ENCODE measurements around the gene RER1.

Gene RER1, protein sequence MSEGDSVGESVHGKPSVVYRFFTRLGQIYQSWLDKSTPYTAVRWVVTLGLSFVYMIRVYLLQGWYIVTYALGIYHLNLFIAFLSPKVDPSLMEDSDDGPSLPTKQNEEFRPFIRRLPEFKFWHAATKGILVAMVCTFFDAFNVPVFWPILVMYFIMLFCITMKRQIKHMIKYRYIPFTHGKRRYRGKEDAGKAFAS

GRCh38 chr1:2391041-2391930 is at the start of gene RER1, which contains the start of gene MORN1:
Gene RER1, plus strand, starts transcription at chr1:2391841. Its CDS starts 3,950 bp downstream, at chr1:2395791.
Gene MORN1, minus strand, starts transcription at chr1:2391554. Its CDS starts 21 bp downstream, at chr1:2391533.
- peak; percentile 99 for DNase-seq (ENCODE audit: low read depth)

- DNase-seq (ENCODE audit: low read depth): no peak
These were observed 49.1 kb upstream of the RER1 start for GRCh38 chr1:2342384-2343022.

- DNase-seq (ENCODE audit: low read depth): no peak
These were observed 48.4 kb upstream of the RER1 start for GRCh38 chr1:2343023-2343935.

DNA sequence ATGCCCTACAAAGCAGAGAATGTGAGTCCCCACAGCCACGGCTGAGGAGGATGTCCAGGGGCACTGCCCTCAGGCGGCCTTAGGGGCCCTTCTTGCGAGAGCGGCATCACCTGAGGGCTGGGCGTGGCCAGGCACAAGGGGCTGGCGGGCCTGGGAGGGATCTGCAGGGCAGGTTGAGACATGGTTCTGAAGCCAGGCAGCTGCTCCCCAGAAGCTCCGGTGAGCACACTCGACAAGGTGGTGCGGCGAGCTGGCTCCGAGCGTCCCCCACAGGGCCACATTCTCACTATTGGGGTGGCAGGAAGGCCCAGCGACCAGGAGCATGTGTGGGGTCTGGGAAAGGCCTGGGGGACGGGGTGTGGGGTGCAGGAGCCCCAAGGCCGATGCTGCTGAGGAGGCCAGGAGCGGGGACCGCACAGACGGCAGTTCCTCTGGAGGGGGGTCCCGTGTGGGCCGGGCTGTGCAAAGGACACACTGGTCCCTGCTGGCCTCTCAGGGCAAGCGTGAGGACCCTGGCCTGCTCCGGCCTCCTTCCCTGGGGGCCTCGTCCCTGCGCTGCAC is 47.4 kb upstream of the RER1 start:
- DNase-seq (ENCODE audit: low read depth): no peak

DNA sequence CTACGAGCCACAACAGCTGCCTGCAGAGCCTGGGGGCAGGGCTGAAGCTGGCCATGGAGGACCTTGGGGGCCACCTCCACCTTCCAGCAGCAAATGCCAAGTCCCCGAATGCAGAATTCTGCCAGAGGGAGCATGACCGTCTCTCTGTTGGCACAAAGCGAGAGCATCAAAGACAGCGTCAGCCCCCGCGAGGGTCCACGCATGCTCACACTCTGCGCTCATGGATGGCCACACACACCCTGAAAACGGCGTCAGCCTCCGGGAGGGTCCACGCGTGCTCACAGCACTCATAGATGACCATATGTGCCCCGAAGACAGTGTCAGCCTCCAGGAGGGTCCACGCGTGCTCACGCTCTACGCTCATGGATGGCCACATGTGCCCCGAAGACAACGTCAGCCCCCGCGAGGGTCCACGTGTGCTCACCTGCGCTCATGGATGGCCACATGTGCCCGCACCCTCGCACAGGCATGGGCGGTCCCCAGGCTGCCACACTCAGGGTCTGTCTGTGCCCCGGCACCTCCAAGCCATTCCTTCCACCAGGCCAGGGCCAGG is 46.8 kb upstream of the RER1 start:
- no peak for DNase-seq (ENCODE audit: low read depth)

DNA sequence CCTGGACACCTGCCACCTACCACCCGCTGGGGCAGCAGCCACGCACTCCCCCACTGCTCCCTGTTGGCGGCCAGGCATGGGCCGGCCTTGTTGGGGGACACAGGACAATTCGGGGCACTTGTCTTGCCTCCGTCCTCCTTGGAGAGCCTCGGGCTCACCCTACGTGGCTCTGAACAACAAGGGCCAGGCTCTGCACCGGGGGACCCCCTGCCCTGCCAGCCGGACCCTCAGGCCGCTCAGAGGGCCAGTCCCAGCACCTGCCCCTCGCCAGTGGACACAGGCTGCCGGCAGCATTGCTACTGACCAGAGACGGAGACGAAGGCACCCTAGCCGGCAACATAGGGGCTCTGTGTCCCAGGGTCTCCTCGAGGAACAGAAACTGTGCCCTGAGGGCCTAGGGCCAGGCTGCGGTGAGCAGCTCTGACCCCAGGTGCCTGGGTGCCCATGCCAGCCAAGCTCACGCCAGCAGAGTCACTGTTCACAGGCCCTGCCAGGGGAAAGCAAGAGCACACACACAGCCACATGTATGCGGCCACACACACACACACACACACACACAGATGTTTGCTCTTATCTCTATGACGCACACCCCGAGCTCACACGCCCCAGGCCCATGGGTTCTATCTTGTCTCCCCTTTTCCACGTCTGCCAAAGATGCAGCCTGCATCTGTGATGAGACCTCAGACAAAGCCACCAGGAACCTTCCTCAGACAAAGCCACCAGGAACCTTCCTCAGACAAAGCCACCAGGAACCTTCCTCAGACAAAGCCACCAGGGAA is 46.2 kb upstream of the RER1 start:
- no peak for DNase-seq (ENCODE audit: low read depth)

DNA sequence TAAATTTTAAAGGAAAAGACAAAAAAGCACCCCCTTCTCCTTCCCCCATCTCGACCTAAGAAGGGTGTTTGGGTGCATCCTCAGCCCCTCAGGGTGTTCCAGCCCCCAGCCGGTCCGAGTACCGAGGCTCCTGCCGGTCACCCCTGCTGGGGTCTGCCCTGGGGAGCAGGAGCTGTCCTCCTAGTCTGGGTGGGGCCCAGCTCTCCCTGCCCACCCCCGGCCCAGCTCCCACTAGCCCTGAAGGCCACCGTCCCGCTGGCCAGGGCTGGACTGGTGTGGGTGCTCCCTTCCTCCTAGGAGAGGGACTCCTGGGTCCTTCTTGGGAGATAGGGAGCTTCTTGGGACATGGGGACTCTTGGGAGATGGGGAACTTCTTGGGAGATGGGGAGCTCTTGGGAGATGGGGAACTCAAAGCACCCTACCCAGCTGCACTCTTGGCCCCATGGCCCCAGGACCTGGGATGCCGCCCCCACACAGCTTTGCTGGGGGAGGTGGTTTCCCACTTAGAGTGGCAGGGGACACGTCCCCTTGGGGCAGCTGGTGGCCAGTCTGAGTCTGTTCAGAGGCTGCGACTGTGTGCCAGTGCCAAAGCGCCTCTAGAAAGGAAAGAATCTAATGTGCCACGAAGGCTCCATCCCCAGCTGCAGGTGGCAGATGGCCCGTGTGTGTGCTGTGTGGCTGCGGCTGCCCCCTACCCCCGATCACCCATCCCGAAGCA is 44.8 kb upstream of the RER1 start:
- no peak for DNase-seq (ENCODE audit: low read depth)

- DNase-seq (ENCODE audit: low read depth): no peak
These were observed 44.2 kb upstream of the RER1 start for GRCh38 chr1:2347409-2347785.

DNA sequence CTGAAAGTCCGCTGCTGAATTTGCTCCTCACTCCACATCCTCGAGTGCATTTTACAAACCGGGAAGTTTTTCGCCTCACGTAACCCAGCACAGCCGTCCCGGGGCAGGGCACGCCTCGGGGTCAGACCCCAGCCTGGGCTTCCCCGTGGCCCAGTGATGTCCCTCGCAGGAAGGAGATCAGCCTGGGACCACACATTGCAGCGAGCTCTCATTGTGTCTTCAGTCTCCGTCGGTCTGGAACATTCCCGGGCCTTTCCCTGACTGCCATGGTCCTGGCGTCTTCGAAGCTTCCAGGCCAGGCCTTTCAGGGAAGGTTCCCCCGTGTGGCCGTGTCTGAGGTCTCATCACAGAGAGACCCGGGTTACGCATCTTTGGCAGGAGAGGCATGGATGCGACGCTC is 43.7 kb upstream of the RER1 start:
- no peak for DNase-seq (ENCODE audit: low read depth)

DNA sequence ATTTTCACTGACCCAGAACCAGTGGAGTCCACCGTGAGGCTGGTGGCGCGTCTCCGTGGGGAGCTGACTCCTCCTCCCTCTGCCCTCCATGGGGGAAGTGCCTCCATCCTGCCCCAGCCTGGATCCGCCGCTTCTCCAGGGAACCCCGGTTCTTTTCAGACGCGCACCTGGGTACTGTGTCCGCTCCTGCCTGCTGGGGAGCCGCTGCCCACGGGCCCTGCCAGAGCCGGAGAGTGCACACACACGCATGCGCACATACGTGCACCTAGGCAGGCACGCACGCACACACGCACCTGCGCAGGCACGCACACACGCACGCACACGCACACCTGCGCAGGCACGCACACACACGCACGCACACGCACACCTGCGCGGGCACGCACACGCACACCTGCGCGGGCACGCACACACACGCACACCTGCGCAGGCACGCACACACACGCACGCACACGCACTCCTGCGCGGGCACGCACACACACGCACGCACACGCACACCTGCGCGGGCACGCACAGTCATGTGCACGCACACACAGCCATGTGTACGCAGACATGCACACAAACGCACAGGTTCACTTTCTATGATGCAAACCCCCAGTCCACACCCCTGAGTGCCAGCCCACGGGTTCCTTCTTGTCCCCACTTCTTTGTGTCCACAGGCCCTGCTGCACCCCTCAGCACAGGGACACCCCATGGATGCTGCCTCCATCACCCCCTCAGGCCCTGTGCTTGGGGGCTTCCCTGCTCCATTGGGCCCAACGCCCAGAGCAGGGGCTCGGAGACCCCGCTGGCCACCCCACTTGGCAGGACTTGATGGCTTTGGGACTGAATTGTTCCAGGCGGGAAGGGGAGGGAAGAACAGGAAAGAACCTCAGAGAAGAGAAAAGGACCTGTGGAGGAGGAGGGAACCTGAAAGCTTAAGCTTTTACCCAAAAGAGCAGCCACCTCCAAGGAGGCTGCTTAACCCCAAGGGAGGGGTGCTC is 43.0 kb upstream of the RER1 start:
- no peak for DNase-seq (ENCODE audit: low read depth)

DNA sequence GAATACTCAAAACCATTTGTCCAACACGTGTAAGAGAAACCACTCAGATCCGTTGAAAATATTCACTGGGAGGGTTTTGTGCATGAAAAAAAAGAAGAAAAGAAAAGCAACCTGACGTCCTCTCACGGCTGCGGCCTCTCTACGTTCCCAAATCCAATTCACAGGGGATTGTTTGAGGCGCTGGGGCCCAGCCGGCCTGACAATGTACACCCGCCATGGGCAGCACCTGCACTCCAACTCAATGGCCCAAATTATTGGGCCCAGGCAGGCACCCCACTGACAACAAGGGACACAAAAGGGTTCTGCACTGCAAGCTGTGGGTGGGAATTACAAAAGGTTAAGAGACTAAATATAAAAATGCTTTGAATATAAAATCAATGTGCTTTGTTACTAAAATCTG is 41.8 kb upstream of the RER1 start:
- no peak for DNase-seq (ENCODE audit: low read depth)

GRCh38 chr1:2350501-2350900 is 41.1 kb upstream of the RER1 start:
- no peak for DNase-seq (ENCODE audit: low read depth)

DNA sequence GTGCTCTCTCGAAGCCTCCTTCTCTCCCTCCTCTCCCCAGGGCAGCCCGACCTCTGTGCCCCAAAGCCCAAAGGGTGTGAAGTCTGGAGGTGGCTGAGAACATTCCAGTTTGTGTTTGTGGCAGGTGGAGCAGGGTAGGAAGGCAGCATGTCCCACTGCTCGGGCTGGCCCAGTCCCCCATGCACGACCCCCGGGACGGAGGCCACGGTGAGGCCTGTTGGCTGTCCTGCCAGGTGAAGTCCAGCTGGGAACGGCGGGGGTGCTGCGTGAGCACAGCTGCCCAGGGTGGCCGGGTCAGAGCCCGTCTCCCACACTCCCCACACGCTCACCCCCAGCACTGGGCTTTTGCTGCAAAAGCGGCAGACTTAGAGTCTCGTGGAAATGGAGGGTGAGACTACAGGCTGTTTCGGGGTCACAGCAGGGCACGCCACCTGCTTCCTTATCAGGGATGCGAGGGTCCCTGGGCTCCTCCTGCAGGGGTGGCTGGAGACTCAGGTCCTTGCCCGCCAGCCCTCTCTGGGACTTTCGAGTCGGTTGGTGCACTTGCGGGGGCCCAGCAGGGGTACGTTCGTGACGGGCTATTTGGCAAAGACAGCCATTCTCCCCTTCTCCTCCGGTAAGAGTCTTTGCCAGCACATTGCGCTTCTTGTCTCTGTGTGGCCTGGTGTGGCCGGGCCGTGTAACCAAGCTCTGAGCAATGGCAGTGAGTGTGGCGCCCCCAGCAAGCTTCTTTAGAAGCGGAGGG is 40.6 kb upstream of the RER1 start:
- no peak for DNase-seq (ENCODE audit: low read depth)

GRCh38 chr1:2351723-2352122 is 39.9 kb upstream of the RER1 start:
- no peak for DNase-seq (ENCODE audit: low read depth)

- no peak for DNase-seq (ENCODE audit: low read depth)
These were observed 39.2 kb upstream of the RER1 start for GRCh38 chr1:2352341-2352896.

DNA sequence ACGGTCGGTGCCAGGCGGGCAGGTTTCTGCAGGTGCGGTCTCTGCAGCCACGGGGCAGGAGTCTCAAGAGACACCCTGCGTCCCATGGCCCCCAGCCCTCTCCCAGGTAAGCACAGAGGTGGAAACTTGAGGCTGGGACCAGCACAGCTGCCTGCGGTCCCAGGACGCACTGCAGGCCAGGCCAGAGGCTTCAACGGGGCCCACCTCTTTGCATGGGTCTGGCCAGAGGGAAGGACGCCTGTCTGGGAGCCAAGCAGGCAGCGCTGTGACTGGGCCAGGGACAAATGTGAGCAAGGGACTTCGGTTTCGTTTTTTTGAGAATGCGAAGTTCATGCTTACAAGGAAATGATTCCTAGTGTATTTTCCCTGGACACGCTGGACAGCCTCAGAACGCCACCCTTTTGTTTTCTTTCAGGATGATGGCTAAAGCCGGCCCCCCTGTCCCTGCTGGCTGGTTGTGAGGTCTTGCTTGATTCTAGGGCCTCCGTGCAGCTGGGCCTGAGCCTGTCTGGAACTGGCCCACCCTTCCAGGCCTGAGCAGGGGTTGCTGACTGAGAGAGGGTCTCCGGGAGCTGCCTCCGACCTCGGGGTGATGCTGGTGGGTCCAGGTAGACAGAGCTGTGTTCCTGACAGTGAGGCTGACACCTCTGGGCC is 38.6 kb upstream of the RER1 start:
- no peak for DNase-seq (ENCODE audit: low read depth)
